ENCODE results near the gene PKD1.

Gene PKD1

DNA sequence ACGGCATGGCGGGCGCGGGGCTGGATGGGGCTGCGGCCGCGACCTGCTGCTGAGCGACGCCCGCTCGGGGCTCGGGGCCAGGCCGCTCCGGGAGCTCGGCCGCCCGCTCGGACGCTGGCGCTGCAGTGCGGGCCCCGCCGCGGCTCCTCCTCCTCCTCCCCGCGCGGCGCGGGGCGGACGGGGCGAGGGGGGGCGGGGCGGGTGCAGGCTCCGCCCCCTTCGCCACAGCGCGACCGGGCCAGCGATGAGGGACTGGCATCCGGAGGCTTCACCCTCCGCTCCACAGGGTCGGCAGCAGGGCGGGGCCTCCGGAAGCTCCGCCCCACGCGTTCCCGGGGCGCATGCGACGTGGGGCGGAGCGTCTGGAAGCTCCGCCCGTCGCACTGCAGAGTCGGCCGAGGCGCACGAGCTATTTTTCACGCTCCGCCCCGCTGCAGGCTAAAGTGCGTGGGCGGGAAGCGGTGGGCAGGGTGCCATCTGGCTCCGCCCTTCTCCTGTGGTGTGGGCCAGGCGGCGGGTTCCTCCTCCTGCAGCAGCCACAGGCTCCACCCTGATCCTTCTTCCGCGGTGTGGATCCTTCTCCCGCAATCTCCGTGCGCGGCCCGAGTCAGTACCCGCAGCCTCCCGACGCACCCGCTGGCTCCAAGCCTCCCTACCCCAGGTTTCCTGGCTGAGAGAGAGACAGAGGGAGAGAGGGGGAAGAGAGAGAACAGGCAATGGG is at the start of gene PKD1:
Gene PKD1 (minus strand): TSS at position 129 of the 721 bp plus-strand sequence. CDS start 209 bp downstream, outside the sequence.
- peak; percentile 100 for DNase-seq (ENCODE audit: low read depth in 1 of 2, low spot score in 1 of 2)

- DNase-seq (ENCODE audit: low read depth in 1 of 2, low spot score in 1 of 2): no peak
Observed at GRCh38 chr16:2184962-2185361, 49.3 kb upstream of the PKD1 start.

GRCh38 chr16:2184346-2184745 is 48.6 kb upstream of the PKD1 start:
- no peak for DNase-seq (ENCODE audit: low read depth in 1 of 2, low spot score in 1 of 2)

DNA sequence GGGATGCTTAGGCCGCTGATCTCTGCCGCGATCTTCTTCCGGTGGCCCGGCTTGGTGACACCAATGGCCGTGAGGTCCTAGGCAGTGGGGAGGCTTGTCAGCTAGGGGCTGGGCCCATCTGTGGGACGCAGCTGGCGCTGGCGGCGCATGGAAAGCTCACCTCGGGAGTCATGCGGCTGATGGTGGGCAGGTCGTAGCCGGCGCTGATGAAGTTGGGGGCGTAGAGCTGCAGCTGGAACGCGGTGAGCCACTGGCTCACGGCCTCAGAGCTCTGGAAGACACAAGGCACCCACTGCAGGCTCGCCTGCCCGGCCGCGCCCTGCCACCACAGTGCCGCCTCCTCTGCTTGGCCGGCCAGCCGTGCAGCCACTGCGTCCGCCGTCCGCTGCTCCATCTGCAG is 48.0 kb upstream of the PKD1 start:
- DNase-seq (ENCODE audit: low read depth in 1 of 2, low spot score in 1 of 2): no peak

GRCh38 chr16:2181952-2182351 is 46.3 kb upstream of the PKD1 start:
- DNase-seq (ENCODE audit: low read depth in 1 of 2, low spot score in 1 of 2): no peak

GRCh38 chr16:2180962-2181923 is 45.5 kb upstream of the PKD1 start:
- no peak for DNase-seq (ENCODE audit: low read depth in 1 of 2, low spot score in 1 of 2)

DNA sequence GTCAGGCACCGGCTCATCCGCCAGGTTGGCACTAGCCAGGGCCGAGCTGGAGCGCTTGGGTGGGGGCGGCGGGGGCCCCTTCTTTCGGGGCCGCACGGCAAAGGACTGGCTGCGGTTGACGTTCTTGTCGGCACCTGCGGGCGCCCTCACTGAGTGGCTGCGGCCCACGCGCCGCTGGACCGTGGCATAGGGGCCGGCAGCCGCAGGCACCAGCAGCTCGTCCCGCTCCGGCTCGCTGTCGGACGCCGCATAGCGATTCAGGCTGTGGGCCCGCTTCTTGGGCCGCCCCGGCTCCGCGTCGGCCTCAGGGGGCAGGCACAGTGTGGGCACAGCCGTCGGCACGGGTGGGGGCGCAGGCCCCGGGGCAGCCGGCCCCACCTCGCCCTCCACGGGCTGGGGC is 44.8 kb upstream of the PKD1 start:
- DNase-seq (ENCODE audit: low read depth in 1 of 2, low spot score in 1 of 2): no peak

- DNase-seq (ENCODE audit: low read depth in 1 of 2, low spot score in 1 of 2): no peak
Observed at GRCh38 chr16:2179576-2179975, 43.9 kb upstream of the PKD1 start.

- DNase-seq (ENCODE audit: low read depth in 1 of 2, low spot score in 1 of 2): no peak
Observed at GRCh38 chr16:2179107-2179501, 43.4 kb upstream of the PKD1 start.

GRCh38 chr16:2178321-2179106 is 42.8 kb upstream of the PKD1 start:
- peak in 1 of 2 donors; percentile 26 for DNase-seq (ENCODE audit: low read depth in 1 of 2, low spot score in 1 of 2)

DNA sequence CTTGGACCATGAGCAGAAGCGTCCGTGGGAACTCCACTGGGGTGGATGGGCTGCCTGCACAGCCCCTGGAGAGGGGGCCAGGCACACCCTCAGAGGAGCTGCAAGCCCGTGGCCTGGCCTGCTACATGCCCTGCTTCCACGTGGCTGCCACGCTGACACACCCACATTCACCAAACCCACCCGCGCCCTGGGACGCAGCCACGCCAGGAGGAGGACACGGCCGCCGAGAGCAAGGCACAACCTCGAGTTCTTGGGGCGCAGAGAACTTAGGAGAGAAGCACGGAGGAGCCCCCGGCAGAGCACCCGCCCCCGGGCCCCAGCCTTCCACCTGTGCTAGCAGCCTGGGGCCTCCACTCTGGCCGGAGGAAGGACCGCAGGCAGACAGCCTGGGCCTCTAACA is 41.9 kb upstream of the PKD1 start:
- no peak for DNase-seq (ENCODE audit: low read depth in 1 of 2, low spot score in 1 of 2)

DNA sequence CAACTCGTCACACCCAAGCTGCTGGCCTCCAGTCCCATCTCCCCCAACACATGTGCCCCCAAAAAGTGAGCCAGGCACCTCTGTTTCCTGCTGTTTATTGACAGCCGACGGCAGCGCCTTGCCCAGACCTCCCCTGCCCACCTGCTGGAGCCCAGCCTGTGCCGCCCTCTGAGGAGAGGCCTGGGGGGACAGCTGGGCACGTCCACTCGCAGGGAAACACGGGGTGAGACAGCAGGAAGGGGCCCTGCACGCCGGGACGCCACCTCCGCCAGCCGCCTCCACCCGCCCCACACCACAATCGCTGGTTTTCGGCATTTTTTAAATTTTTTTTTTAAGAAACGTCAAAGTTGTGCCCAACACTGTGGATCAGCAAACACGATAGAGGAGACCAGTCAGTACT is 41.4 kb upstream of the PKD1 start:
- no peak for DNase-seq (ENCODE audit: low read depth in 1 of 2, low spot score in 1 of 2)

- DNase-seq (ENCODE audit: low read depth in 1 of 2, low spot score in 1 of 2): no peak
Observed at GRCh38 chr16:2176047-2176446, 40.3 kb upstream of the PKD1 start.

DNA sequence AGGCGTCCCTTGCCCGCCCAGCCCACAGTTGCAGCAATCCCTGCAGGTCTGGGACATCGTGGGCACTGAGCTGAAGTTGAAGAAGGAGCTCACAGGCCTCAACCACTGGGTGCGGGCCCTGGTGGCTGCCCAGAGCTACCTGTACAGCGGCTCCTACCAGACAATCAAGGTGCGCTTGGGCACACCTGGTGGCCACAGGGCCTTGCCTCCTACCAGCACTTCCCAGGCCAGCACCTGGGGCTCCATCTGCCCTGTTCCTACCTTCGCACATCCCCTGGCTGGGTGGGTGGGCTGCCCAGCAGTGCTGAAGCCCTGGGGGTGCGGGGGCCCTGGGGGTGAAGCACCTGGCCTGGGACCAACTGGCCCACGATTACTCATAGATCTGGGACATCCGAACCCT is 39.8 kb upstream of the PKD1 start:
- DNase-seq (ENCODE audit: low read depth in 1 of 2, low spot score in 1 of 2): no peak

DNA sequence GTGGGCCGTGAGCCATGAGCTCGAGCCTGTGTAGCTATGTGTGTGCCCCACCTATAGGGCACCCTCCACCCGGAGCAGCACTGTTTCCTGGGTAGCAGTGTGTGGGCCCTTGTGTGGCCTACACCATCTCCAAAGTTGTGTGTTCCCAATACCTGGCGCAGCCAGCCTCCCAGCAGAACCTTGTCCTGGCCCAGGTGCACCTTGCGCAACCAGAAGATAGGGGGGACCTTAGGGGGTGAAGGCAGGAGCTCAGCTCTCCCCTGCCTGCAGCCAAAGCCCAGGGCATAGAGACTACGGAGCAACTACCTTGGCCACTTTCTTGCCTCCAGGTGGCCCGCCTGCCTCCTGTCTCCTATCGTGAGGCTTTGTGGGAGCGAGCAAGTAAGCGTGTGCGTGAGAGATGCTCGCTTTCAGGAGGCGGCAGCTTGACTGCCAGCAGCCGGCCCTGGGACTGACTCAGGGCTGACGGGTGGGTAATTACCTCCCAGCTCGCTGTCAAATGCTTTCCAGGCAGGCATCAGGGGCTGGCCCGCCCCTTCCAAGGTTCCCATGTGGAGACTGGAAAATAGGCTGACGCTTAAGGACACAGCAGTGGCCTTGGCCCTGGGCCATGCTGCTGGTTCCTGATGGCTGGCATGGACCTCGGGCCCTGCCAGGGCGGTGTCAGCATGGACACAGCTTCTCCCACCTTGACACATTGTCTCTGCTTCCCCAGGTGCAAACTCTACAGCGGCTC is 38.9 kb upstream of the PKD1 start:
- no peak for DNase-seq (ENCODE audit: low read depth in 1 of 2, low spot score in 1 of 2)

- DNase-seq (ENCODE audit: low read depth in 1 of 2, low spot score in 1 of 2): no peak
Observed at GRCh38 chr16:2173916-2174315, 38.2 kb upstream of the PKD1 start.

- no peak for DNase-seq (ENCODE audit: low read depth in 1 of 2, low spot score in 1 of 2)
Observed at GRCh38 chr16:2173366-2173765, 37.7 kb upstream of the PKD1 start.

GRCh38 chr16:2172688-2173335 is 37.1 kb upstream of the PKD1 start:
- DNase-seq (ENCODE audit: low read depth in 1 of 2, low spot score in 1 of 2): no peak

DNA sequence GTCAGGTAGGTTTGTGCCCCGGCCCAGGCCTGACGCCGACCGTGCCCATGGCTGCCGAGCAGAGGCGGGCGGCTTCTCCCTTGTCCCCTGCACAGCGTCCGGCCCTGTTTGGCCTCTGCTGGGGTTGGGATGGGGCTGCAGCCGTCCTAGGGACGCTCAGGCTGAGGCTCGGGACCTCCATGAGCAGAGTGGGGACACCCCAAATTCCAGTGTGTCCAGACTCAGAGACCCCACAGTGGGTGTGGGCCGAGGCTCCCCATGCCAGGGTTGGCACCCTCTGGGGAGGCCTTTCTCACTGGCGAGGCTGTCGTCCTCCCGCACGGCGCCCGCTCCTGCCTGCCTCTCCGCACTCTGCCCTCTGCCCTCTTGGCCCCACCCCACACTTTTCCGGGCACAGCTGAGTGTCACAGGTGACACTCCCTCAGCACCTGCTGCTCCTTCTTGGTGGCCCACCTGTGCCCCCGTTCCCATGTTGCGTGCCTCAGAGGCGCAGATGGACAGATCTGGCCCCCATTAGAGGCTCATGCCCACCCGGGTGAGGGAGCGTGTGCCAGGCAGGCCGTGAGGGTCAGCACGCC is 36.0 kb upstream of the PKD1 start:
- DNase-seq (ENCODE audit: low read depth in 1 of 2, low spot score in 1 of 2): no peak
